Measurements from ENCODE around the gene ZMYND19. TPM values are rescaled to one million over a fixed set of nuclear protein-coding genes. Genes with fewer than 3 reads are reported as not detected.

Gene ZMYND19
- 10 to 100 TPM in 3 of 4 donors, 1 to 10 TPM in 1; 9.5 to 22.1 (median 11.7) TPM for total RNA-seq

DNA sequence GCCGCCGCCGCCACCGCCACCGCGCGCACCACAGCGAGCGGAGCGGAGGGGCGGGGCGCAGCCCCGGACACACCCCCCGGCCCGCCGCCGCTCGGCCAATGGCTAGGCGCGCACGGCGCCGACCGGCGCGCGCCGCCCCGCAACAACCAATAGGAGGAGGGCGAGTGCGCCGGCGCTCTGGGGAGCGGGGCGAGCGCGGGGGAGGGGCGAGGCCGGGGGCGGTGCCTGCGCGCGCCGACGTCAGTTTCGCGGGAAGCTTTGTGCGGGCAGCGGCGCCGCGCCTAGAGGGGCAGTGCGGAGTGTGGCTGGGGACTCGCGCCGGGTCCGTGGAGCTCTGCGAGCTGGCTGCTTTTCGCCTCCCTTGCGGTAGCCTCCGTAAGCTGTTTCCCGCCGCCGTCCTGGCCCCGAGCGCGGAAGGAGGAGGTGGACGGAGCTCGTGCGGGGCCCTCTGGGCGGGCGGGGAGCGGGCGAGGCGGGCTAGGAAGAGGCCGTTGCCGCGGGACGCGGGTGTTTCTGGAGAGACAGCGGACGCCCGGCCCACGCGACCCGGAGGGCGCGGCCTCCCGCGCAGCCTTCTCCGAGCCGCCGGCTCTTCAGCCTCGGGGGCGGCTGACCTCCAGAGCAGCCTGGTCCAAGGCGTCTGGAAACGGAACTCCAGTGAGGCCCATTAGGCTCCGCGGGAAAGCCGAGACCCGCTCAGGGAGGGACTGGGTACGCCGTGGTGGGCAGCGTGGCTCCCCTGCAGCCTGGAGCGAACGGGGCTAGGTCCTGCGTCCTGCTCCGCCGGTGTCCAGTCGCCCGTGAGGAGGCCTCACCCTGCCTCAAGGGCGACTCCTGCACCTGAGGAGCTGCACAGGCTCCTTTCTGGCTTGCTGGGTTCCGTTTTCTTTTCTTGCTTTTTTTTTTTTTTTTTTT, at the start of gene ZMYND19:
ZMYND19 (minus strand) TSS at position 44 of the 915 bp plus-strand sequence. CDS start 249 bp downstream, outside the sequence.
- ATAC-seq (ENCODE audit: low FRiP score) (peak; percentile 98), DNase-seq (ENCODE audit: low spot score) (peak; percentile 55)
- TF ChIP-seq, protein P1, sequence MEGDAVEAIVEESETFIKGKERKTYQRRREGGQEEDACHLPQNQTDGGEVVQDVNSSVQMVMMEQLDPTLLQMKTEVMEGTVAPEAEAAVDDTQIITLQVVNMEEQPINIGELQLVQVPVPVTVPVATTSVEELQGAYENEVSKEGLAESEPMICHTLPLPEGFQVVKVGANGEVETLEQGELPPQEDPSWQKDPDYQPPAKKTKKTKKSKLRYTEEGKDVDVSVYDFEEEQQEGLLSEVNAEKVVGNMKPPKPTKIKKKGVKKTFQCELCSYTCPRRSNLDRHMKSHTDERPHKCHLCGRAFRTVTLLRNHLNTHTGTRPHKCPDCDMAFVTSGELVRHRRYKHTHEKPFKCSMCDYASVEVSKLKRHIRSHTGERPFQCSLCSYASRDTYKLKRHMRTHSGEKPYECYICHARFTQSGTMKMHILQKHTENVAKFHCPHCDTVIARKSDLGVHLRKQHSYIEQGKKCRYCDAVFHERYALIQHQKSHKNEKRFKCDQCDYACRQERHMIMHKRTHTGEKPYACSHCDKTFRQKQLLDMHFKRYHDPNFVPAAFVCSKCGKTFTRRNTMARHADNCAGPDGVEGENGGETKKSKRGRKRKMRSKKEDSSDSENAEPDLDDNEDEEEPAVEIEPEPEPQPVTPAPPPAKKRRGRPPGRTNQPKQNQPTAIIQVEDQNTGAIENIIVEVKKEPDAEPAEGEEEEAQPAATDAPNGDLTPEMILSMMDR (IDR thresholded peaks at IDR 0.05), result no peak

DNA sequence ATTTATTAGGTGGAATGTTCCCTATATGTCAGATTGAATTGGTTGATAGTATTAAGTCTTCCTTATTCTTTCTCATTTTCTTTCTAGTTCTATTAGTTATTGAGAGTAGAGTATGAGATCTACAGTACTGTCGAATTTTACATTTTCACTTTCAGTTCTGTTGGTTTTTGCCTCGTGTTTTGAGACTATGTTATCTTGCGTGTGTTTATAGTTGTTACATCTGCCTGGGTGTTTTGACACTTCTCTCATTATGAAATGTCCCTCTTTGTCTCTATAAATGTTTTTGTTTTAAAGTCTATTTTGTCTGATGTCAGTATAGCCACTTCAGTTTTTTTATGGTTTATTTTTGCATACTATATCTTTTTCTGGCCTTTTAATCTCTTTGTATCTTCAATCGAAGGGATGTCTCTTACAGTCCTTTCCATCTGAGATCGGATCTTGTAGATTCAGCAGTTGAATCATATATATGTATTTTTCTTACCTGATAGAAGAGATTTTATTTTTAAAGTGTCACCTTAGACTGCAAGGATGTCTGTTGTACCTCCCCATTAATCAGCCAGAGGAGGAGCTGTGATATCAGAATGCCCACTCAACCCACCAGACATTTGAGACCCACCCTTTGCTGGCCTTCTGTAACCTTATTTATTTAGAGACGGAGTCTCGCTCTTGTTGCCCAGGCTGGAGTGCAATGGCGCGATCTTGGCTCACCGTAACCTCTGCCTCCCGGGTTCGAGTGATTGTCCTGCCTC, 49.2 kb upstream of the ZMYND19 start:
- TF ChIP-seq, protein P1 (IDR thresholded peaks at IDR 0.05), result no peak
- DNase-seq (ENCODE audit: low spot score) (no peak), ATAC-seq (ENCODE audit: low FRiP score) (no peak)

DNA sequence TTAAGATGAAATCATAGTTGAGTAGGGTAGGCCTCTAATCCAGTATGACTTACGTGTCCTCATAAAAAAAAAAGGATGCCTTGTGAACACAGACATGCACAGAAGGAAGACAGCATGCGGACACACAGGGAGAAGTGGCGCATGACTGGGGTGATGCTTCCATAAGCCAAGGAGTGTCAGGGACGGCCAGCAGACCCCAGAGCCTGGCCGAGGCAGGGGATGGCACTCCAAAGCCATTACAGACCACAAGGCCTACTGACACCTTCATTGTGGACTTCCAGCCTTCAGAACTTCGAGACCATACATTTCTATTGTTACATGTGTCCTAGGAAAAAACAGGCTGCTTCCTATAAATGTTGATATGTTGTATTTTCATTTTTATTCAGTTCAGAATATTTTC, 48.4 kb upstream of the ZMYND19 start:
- no peak for ATAC-seq (ENCODE audit: low FRiP score)
- DNase-seq (ENCODE audit: low spot score), result no peak
- TF ChIP-seq, protein P1 (IDR thresholded peaks at IDR 0.05), result no peak

DNA sequence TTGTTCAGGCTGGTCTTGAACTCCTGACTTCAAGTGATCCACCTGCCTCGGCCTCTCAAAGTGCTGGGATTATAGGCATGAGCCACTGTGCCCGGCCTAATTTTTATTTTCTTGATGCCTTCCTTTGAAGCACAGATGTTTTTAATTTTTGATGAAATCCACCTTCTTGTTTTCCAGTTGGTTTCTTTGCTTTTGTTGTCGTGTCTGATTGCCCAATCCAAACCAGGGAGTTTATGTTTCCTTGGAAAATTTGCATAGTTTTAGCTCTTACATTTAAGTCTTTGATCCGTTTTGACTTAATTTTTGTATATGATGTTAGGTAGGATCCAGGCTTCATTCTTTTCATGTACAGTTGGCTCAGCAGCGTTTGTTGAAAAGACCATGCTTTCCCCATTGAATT, 43.7 kb upstream of the ZMYND19 start:
- no peak for DNase-seq (ENCODE audit: low spot score)
- no peak for ATAC-seq (ENCODE audit: low FRiP score)

DNA sequence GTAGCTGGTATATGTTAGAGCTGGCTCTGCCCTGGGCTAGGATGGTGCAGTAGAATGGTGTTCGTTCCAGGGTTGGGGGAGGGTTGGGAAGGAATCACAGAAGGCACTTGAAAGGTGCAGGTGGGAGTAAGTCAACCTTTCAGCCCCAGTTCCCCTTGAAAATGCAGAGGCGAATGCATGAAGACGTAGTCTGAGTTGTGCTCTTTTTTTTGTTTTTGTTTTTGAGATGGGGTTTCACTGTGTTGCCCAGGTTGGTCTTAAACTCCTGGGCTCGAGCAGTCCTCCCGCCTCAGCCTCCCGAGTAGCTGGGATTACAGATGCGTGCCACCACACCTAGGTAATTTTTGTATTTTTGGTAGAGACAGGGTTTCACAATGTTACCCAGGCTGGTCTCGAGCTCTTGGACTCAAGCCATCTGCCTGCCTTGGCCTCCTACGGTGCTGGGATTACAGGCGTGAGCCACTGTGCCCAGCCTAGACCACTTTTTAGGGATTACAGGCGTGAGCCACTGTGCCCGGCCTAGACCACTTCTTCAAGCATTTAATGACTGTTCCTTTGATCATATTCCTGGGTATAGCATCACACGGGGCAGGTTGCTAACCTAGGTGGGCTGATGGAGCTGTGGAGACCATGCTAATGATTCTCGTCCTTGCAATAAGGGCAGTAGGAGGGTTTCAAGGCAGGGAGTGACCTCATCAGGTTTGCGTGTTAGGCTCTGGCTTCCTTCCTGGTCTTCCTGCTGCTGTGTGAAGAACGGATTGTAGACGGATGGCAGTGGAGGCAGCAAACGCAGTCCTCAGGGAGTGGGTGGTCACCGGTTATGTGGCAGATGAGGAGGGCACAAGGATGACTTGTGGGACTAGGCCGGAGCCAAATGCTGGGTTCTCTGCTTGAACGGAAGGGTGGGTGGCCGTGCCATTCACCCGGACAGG, 42.2 kb upstream of the ZMYND19 start:
- ATAC-seq (ENCODE audit: low FRiP score) (no peak), DNase-seq (ENCODE audit: low spot score) (no peak)
- TF ChIP-seq, protein P1 (IDR thresholded peaks at IDR 0.05), result no peak

More for the DNA sequence above, 43.7 kb upstream of the ZMYND19 start:
- TF ChIP-seq, protein P1 (IDR thresholded peaks at IDR 0.05), result no peak

Measured in omental fat pad (tissue), 4 donors.